A673 (cell line): ENCODE results near the gene NHLH2. TPM values are rescaled to one million over a fixed set of nuclear protein-coding genes. Genes with fewer than 3 reads are reported as not detected.

Experiments
- BruUV-seq: library from RNA; stranded (reverse); fragments of 400-500 nt; replicated peaks from 2 replicates; lab custom pipeline; 2021; lab: Mats Ljungman, UMichigan
- CTCF ChIA-PET: fragments of 300-600 bp; sonication (Branson Sonifier 250); formaldehyde crosslinking; loops from one replicate; lab custom pipeline; 2022; ENCODE audit warnings: antibody characterized with exemption; lab: Charles Lee
- POLR2A ChIA-PET: fragments of 300-600 bp; sonication (Branson Sonifier 250); formaldehyde crosslinking; loops from one replicate; lab custom pipeline; 2022; ENCODE audit warnings: antibody characterized with exemption; ENCODE audit not compliant: low non-redundant PET; lab: Charles Lee
- DNase-seq: peaks from one replicate; pipeline ENCODE4 v3.0.0-alpha.2; 2015; ENCODE audit warnings: low spot score
- H3K27ac ChIP-seq: fragments of 200-600 bp; sonication (generic); 2 replicates; pipeline ENCODE4 v1.5.1; 2016; ENCODE audit warnings: mixed run types, low read depth, mild to moderate bottlenecking, mixed read lengths, antibody characterized with exemption, low read length; ENCODE audit not compliant: poor library complexity, severe bottlenecking
- H3K27me3 ChIP-seq: fragments of 200-600 bp; sonication (generic); replicated peaks from 2 replicates; pipeline ENCODE4 v1.6.1; 2017; ENCODE audit warnings: mixed run types, low read depth, mild to moderate bottlenecking, mixed read lengths, antibody characterized with exemption, low read length; ENCODE audit not compliant: insufficient read depth, poor library complexity
- H3K36me3 ChIP-seq: fragments of 200-600 bp; sonication (generic); 2 replicates; pipeline ENCODE4 v1.6.1; 2016; ENCODE audit warnings: mixed run types, mild to moderate bottlenecking, mixed read lengths, antibody characterized with exemption, low read length; ENCODE audit not compliant: insufficient read depth, poor library complexity, severe bottlenecking
- H3K4me1 ChIP-seq: fragments of 200-600 bp; sonication (generic); 2 replicates; pipeline ENCODE4 v1.6.1; 2017; ENCODE audit warnings: mixed run types, mild to moderate bottlenecking, mixed read lengths, antibody characterized with exemption, low read length; ENCODE audit not compliant: insufficient read depth, poor library complexity, severe bottlenecking
- H3K4me3 ChIP-seq: fragments of 200-600 bp; sonication (generic); 2 replicates; pipeline ENCODE4 v1.5.1; 2016; ENCODE audit warnings: low read depth, mixed run types, mild to moderate bottlenecking, mixed read lengths, low read length; ENCODE audit not compliant: poor library complexity, severe bottlenecking
- H3K9me3 ChIP-seq: fragments of 200-600 bp; sonication (generic); 2 replicates; pipeline ENCODE4 v1.6.1; 2016; ENCODE audit warnings: mixed run types, low read depth, mild to moderate bottlenecking, mixed read lengths, antibody characterized with exemption, low read length; ENCODE audit not compliant: poor library complexity, severe bottlenecking
- EZH2 ChIP-seq: fragments of 200-600 bp; sonication (generic); IDR thresholded peaks from 2 replicates; pipeline ENCODE4 v1.6.1; 2017; ENCODE audit warnings: borderline replicate concordance, low read depth, mild to moderate bottlenecking, mixed read lengths, antibody characterized with exemption, low read length; ENCODE audit not compliant: poor library complexity, severe bottlenecking
- intact Hi-C: fragments of 100-400 bp; cut with micrococcal nuclease; formaldehyde crosslinking; loops from one replicate; pipeline ENCODE4 v1.10.0; 2022; ENCODE audit not compliant: unreplicated experiment
- total RNA-seq: library from RNA; stranded (reverse); gene quantifications from 2 replicates; pipeline ENCODE4 v1.2.3, GENCODE V29; 2021
- TF ChIP-seq, protein P1 (sequence below): fragments of 300-800, 200-600 bp; sonication (generic); conservative IDR thresholded peaks from 2 replicates; pipeline ENCODE4 v1.5.1; 2017; ENCODE audit warnings: low read depth, mild to moderate bottlenecking, antibody characterized with exemption, low read length, moderate library complexity, mixed read lengths

Gene NHLH2
- total RNA-seq, 1 experiment from 2014 or later, result not detected

GRCh38 chr1:115809847-115810246 is 31.1 kb downstream of the NHLH2 start:
- DNase-seq, result no peak
- ChIA-PET CTCF (no interaction called here), POLR2A (no interaction called here)
- no peak overlapping the region for H3K27ac ChIP-seq
- H3K36me3 ChIP-seq, result no peaks in the 10 kb centered on the region
- H3K4me3 ChIP-seq, result no peak overlapping the region
- H3K9me3 ChIP-seq, result no peaks in the 10 kb centered on the region
- no TSS peak for BruUV-seq
- H3K4me1 ChIP-seq, result no peaks in the 10 kb centered on the region
- TF ChIP-seq, protein P1, sequence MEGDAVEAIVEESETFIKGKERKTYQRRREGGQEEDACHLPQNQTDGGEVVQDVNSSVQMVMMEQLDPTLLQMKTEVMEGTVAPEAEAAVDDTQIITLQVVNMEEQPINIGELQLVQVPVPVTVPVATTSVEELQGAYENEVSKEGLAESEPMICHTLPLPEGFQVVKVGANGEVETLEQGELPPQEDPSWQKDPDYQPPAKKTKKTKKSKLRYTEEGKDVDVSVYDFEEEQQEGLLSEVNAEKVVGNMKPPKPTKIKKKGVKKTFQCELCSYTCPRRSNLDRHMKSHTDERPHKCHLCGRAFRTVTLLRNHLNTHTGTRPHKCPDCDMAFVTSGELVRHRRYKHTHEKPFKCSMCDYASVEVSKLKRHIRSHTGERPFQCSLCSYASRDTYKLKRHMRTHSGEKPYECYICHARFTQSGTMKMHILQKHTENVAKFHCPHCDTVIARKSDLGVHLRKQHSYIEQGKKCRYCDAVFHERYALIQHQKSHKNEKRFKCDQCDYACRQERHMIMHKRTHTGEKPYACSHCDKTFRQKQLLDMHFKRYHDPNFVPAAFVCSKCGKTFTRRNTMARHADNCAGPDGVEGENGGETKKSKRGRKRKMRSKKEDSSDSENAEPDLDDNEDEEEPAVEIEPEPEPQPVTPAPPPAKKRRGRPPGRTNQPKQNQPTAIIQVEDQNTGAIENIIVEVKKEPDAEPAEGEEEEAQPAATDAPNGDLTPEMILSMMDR, result no peak
- no peak for TF ChIP-seq EZH2
- H3K27me3 ChIP-seq, result no peaks in the 10 kb centered on the region
- intact Hi-C loops, result loop anchor here (5.0 kb wide), 1 partner anchor 687 kb away; no protein-coding TSS in a partner anchor

- no peak for DNase-seq
- Histone ChIP-seq H3K4me1 (no peaks in the 10 kb centered on the region), H3K36me3 (no peaks in the 10 kb centered on the region), H3K27ac (no peak overlapping the region), H3K4me3 (no peak overlapping the region), H3K9me3 (no peaks in the 10 kb centered on the region), H3K27me3 (no peaks in the 10 kb centered on the region)
- BruUV-seq, result no TSS peak
- ChIA-PET POLR2A (no interaction called here), CTCF (no interaction called here)
- TF ChIP-seq, protein P1, result no peak
- TF ChIP-seq EZH2, result no peak
- intact Hi-C loops, result loop anchor here (5.0 kb wide), 1 partner anchor 688 kb away; no protein-coding TSS in a partner anchor
Observed at GRCh38 chr1:115809076-115809475, 31.9 kb downstream of the NHLH2 start.

DNA sequence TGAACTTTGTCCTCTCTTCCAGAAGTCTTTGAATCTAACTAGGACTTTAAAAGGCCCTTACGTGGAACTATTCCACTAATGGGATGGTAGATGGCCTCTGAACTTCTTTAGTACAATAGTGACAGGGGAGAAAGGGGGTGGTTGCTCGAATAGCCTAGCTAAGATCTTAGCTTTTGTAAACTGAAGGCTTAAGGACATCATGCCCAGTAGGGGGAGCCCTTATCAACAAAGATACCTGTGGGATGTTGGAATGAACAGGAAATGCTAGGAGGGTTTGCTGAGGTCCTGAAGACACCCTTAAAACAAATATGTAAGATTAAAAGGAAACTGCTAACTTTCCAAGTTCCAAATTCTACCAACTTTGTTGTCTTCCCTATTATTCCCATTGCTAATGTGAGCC is 33.2 kb downstream of the NHLH2 start:
- Histone ChIP-seq H3K27ac (no peak overlapping the region), H3K9me3 (no peaks in the 10 kb centered on the region), H3K36me3 (no peaks in the 10 kb centered on the region), H3K4me3 (no peak overlapping the region), H3K4me1 (no peaks in the 10 kb centered on the region), H3K27me3 (no peaks in the 10 kb centered on the region)
- ChIA-PET POLR2A (no interaction called here), CTCF (interaction anchor here (0.6 to 1.0 kb wide), 4 partner anchors 174 to 691 kb away, joined by 4 to 7 read pairs (median 6); no protein-coding TSS in a partner anchor)
- BruUV-seq, result no TSS peak
- TF ChIP-seq, protein P1, result peak; percentile 82
- no peak for TF ChIP-seq EZH2
- peak; percentile 85 for DNase-seq
- intact Hi-C loops, result loop anchor here (1.0 to 5.0 kb wide), 2 partner anchors 174 to 690 kb away; no protein-coding TSS in a partner anchor
